Measurements from ENCODE around the gene DTHD1. TPM values are rescaled to one million over a fixed set of nuclear protein-coding genes. Genes with fewer than 3 reads are reported as not detected.

Gene DTHD1
- total RNA-seq, 1 experiment from 2014 or later, result not detected

DNA sequence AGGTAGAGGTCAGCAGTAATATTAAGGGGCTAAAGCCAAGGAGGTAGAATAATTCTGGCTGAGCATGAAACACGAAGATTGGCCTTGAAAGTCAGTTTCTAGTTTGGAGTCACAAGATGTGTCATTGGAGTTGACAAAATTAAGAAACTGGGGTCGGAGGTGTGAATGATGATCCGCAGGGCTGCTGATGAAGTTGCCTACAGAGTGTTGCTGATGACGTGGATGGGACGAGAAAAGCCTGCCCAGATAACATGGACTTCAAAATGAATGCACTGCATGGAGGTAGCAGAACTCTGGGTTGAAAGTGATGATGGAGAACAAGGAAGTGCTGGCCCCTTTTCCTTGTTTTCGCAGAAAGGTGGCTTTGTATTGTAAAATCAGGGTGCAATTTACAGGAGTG lies 60.5 kb downstream of the DTHD1 start:
- POLR2A ChIA-PET, result no interaction called here
- Histone ChIP-seq H3K4me3 (replicated peaks in 1 of 2; ENCODE audit: low read depth in 1 of 2, low read length in 2 of 2) (no peak overlapping the region), H3K4me2 (ENCODE audit: low read length) (no peak overlapping the region), H3K4me1 (ENCODE audit: control insufficient read depth in 1 of 2, insufficient read depth in 2 of 2, low read length in 2 of 2) (no peaks in the 10 kb centered on the region), H3K9me2 (ENCODE audit: insufficient read depth) (no peaks in the 10 kb centered on the region), H3K27me3 (ENCODE audit: insufficient read depth, low read length) (no peaks in the 10 kb centered on the region), H3K79me2 (ENCODE audit: insufficient read depth, low read length) (no peaks in the 10 kb centered on the region), H2AFZ (ENCODE audit: low read depth, low read length, poor library complexity, severe bottlenecking) (no peak overlapping the region), H4K20me1 (ENCODE audit: insufficient read depth) (no peaks in the 10 kb centered on the region), H3K9me3 (ENCODE audit: control insufficient read depth in 1 of 2, insufficient read depth in 1 of 2, low read depth in 1 of 2, low read length in 2 of 2) (no peaks in the 10 kb centered on the region), H3K27ac (ENCODE audit: low read depth, low read length) (no peak overlapping the region), H3K36me3 (ENCODE audit: control insufficient read depth in 1 of 2, insufficient read depth in 2 of 2, low read length in 2 of 2) (no peaks in the 10 kb centered on the region), H3K9ac (ENCODE audit: low read length) (no peak overlapping the region)
- intact Hi-C loops (cut with micrococcal nuclease), result no loop called here
- no TSS peak for BruUV-seq (replicated peaks)
- no peak for TF ChIP-seq POLR2A (IDR thresholded peaks at IDR 0.05; ENCODE audit: borderline replicate concordance, extremely low read depth, insufficient read depth, insufficient read length)
- TF ChIP-seq SRF (IDR thresholded peaks at IDR 0.05; ENCODE audit: low read depth), result no peak
- TF ChIP-seq ELF1 (IDR thresholded peaks at IDR 0.05; ENCODE audit: borderline replicate concordance, low read depth), result no peak
- TF ChIP-seq ZBTB33 (IDR thresholded peaks at IDR 0.05; ENCODE audit: extremely low read depth, insufficient replicate concordance, low read length), result no peak
- no peak for TF ChIP-seq REST (IDR thresholded peaks at IDR 0.05; ENCODE audit: low read depth)
- no peak for TF ChIP-seq CBX3 (IDR thresholded peaks at IDR 0.05; ENCODE audit: low read depth)
- TF ChIP-seq YY1 (IDR thresholded peaks at IDR 0.05; ENCODE audit: extremely low read depth, insufficient replicate concordance, low read depth, low read length), result no peak
- TF ChIP-seq JUND (IDR thresholded peaks at IDR 0.05), result no peak
- no peak for TF ChIP-seq RAD21 (IDR thresholded peaks at IDR 0.05; ENCODE audit: low read depth)
- TF ChIP-seq, protein P1, sequence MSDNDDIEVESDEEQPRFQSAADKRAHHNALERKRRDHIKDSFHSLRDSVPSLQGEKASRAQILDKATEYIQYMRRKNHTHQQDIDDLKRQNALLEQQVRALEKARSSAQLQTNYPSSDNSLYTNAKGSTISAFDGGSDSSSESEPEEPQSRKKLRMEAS (IDR thresholded peaks at IDR 0.05), result no peak
- TF ChIP-seq ZFX (IDR thresholded peaks at IDR 0.05), result no peak
- no peak for TF ChIP-seq SP1 (IDR thresholded peaks at IDR 0.05; ENCODE audit: low read depth)
- TF ChIP-seq TCF7L2 (IDR thresholded peaks at IDR 0.05; ENCODE audit: borderline replicate concordance, extremely low read depth, insufficient read depth, insufficient read length), result no peak
- no peak for TF ChIP-seq ZNF274 (IDR thresholded peaks at IDR 0.05; ENCODE audit: low read depth, low read length)
- no peak for TF ChIP-seq FOSL1 (IDR thresholded peaks at IDR 0.05; ENCODE audit: low read depth)
- no peak for TF ChIP-seq EZH2 (IDR thresholded peaks at IDR 0.05)
- no peak for TF ChIP-seq EGR1 (IDR thresholded peaks at IDR 0.05; ENCODE audit: low read depth)
- TF ChIP-seq, protein P2, sequence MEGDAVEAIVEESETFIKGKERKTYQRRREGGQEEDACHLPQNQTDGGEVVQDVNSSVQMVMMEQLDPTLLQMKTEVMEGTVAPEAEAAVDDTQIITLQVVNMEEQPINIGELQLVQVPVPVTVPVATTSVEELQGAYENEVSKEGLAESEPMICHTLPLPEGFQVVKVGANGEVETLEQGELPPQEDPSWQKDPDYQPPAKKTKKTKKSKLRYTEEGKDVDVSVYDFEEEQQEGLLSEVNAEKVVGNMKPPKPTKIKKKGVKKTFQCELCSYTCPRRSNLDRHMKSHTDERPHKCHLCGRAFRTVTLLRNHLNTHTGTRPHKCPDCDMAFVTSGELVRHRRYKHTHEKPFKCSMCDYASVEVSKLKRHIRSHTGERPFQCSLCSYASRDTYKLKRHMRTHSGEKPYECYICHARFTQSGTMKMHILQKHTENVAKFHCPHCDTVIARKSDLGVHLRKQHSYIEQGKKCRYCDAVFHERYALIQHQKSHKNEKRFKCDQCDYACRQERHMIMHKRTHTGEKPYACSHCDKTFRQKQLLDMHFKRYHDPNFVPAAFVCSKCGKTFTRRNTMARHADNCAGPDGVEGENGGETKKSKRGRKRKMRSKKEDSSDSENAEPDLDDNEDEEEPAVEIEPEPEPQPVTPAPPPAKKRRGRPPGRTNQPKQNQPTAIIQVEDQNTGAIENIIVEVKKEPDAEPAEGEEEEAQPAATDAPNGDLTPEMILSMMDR (IDR thresholded peaks at IDR 0.05 in 2 of 3, conservative IDR thresholded peaks at IDR 0.05 in 1 of 3; ENCODE audit: borderline replicate concordance in 1 of 3, insufficient read depth in 1 of 3, low read depth in 2 of 3, low read length in 2 of 3), result no peak
- TF ChIP-seq EZH2phosphoT487 (IDR thresholded peaks at IDR 0.05; ENCODE audit: borderline replicate concordance), result no peak
- RAD21 ChIA-PET (ENCODE audit: low non-redundant PET in 1 of 2, low total read pairs in 2 of 2, uncharacterized antibody in 2 of 2, unreplicated experiment in 2 of 2), result no interaction called here
- no peak for ATAC-seq
- no peak for DNase-seq (ENCODE audit: low read depth, low spot score)
- CTCF ChIA-PET, result no interaction called here

Data from HCT116 (cell line).